Measurements from ENCODE around the gene CLN6.
"Not testable (repeated sequence)": the region's sequence is repeated elsewhere in the genome, so short reads cannot be mapped to it uniquely, and the experiment has no call there.

CLN6 gene

GRCh38 chr15:68218331-68218730, 11.2 kb downstream of the CLN6 start:
- Histone ChIP-seq H3K27ac (no peak overlapping the region), H3K27me3 (replicated peaks) (no peaks in the 10 kb centered on the region), H3K36me3 (replicated peaks) (no peaks in the 10 kb centered on the region), H3K4me3 (ENCODE audit: low read depth, low read length) (no peak overlapping the region)
- in situ Hi-C loops (cut with HindIII; ENCODE audit: low pct_ligation_motif_present, low sequenced_read_pairs) = no loop called here
- no peak for DNase-seq
- TF ChIP-seq CTCF (IDR thresholded peaks at IDR 0.05; ENCODE audit: low read depth, low read length, missing control alignments) = no peak

GRCh38 chr15:68217341-68217740, 12.2 kb downstream of the CLN6 start:
- Histone ChIP-seq H3K27ac (no peak overlapping the region), H3K4me3 (ENCODE audit: low read depth, low read length) (no peak overlapping the region), H3K27me3 (replicated peaks) (no peaks in the 10 kb centered on the region), H3K36me3 (replicated peaks) (no peaks in the 10 kb centered on the region)
- no peak for TF ChIP-seq CTCF (IDR thresholded peaks at IDR 0.05; ENCODE audit: low read depth, low read length, missing control alignments)
- in situ Hi-C loops (cut with HindIII; ENCODE audit: low pct_ligation_motif_present, low sequenced_read_pairs) = no loop called here
- DNase-seq = no peak

GRCh38 chr15:68214838-68215254, 14.7 kb downstream of the CLN6 start:
- DNase-seq = no peak
- TF ChIP-seq CTCF (IDR thresholded peaks at IDR 0.05; ENCODE audit: low read depth, low read length, missing control alignments) = no peak
- in situ Hi-C loops (cut with HindIII; ENCODE audit: low pct_ligation_motif_present, low sequenced_read_pairs) = no loop called here
- Histone ChIP-seq H3K4me3 (ENCODE audit: low read depth, low read length) (no peak overlapping the region), H3K27me3 (replicated peaks) (no peaks in the 10 kb centered on the region), H3K36me3 (replicated peaks) (no peaks in the 10 kb centered on the region), H3K27ac (no peak overlapping the region)

GRCh38 chr15:68213991-68214837, 15.3 kb downstream of the CLN6 start:
- Histone ChIP-seq H3K36me3 (replicated peaks) (no peaks in the 10 kb centered on the region), H3K27me3 (replicated peaks) (no peaks in the 10 kb centered on the region), H3K27ac (no peak overlapping the region), H3K4me3 (ENCODE audit: low read depth, low read length) (no peak overlapping the region)
- TF ChIP-seq CTCF (IDR thresholded peaks at IDR 0.05; ENCODE audit: low read depth, low read length, missing control alignments) = no peak
- in situ Hi-C loops (cut with HindIII; ENCODE audit: low pct_ligation_motif_present, low sequenced_read_pairs) = no loop called here
- DNase-seq = no peak

GRCh38 chr15:68213491-68213845, 16.1 kb downstream of the CLN6 start:
- H3K36me3 ChIP-seq (replicated peaks); H3K27me3 ChIP-seq (replicated peaks); H3K4me3 ChIP-seq (ENCODE audit: low read depth, low read length); H3K27ac ChIP-seq; in situ Hi-C loops (cut with HindIII; ENCODE audit: low pct_ligation_motif_present, low sequenced_read_pairs); DNase-seq: not testable (repeated sequence)

GRCh38 chr15:68211656-68212320, 17.7 kb downstream of the CLN6 start:
- Histone ChIP-seq H3K36me3 (replicated peaks) (no peaks in the 10 kb centered on the region), H3K27me3 (replicated peaks) (no peaks in the 10 kb centered on the region), H3K4me3 (ENCODE audit: low read depth, low read length) (no peak overlapping the region), H3K27ac (no peak overlapping the region)
- no peak for DNase-seq
- in situ Hi-C loops (cut with HindIII; ENCODE audit: low pct_ligation_motif_present, low sequenced_read_pairs) = no loop called here
- TF ChIP-seq CTCF (IDR thresholded peaks at IDR 0.05; ENCODE audit: low read depth, low read length, missing control alignments) = no peak

Data from brain microvascular endothelial cell (primary cell).